GM10847 (cell line): Measurements from ENCODE around the gene MORN2.

Source experiments
- POLR2A ChIP-seq: IDR thresholded peaks from 2 replicates; pipeline ENCODE4 v1.6.1; 2011; ENCODE audit not compliant: insufficient read length; ENCODE audit errors: extremely low read depth

The MORN2 gene

DNA sequence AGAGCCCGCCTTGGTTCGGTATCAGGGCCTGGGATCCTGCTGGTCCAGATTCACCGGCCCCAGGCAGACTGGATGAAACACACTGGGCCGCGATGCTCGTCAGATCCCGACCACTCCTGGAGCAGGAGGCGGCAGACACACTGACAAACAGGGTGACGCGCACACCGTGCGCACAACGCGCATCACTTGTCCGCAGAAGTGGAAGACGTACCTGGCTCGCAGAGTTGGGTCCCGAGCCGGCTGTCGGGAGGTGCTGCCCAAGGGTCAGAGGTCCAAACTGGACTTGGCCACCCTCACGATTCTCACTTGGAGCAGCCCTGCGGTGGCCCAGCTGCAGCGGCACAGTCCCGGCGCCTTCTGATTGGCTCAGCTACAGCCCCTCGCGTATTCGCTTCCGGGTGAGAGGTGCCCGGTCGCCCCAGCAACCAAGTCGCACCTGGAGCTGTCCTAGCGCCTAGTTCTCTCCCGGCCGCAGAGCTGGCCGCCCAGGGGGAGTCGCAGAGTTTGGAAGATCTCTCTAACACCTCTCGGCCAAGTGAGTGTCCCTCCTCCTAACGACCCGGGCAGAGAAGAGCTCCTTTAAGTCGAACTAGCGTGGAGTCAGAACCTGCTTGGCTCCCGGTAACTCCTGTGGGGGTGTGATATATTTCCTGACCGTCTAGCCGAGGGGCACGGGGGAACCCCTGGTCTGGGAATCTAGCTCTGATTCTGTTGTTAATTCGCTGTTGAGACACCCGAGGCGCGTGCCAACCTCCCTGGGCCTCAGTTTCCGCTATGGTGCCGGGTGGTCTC lies at the start of gene MORN2, which contains the start of gene DHX57:
Gene MORN2, plus strand, starts transcription at position 401 of the 792 bp plus-strand sequence.
Gene DHX57, minus strand, starts transcription at position 359 of the 792 bp plus-strand sequence. CDS start 7,529 bp downstream, outside the sequence.
- TF ChIP-seq POLR2A: peak; percentile 31

DNA sequence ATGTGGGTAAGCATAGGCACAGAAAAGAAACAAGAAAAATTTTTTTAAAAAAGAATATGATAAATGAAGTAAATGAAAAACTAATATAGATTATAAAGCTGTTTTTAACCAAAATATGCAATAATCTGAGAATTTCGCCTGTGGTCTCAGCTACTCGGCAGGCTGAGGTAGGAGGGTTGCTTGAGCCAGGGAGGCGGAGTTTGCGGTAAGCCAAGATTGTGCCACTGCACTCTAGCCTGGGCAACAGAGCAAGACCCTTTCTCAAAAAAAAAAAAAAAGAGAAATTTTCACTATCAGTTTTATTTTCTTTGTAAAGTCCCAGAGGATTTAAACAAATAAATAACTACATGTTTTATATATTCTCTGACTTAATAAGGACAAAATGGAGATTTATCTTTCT lies 47.3 kb upstream of the MORN2 start:
- TF ChIP-seq POLR2A: no peak

DNA sequence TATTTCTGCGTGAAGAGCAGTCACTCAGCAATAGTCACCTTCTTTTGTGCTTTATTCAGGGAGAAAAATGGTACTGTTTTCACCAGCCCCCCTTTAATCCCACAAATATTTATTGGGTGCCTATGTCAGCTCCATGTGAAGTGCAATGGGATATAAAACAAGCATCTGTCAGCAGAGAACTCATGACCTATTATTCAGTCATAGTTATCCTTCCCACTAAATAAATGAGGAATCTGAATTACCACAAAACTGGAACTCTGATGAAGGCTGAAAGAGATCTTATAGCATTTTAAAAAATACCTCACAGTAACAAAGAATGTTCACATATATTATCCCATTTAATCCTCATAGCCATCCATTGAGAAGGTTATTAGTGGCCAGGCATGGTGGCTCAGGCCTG lies 45.8 kb upstream of the MORN2 start:
- no peak for TF ChIP-seq POLR2A

DNA sequence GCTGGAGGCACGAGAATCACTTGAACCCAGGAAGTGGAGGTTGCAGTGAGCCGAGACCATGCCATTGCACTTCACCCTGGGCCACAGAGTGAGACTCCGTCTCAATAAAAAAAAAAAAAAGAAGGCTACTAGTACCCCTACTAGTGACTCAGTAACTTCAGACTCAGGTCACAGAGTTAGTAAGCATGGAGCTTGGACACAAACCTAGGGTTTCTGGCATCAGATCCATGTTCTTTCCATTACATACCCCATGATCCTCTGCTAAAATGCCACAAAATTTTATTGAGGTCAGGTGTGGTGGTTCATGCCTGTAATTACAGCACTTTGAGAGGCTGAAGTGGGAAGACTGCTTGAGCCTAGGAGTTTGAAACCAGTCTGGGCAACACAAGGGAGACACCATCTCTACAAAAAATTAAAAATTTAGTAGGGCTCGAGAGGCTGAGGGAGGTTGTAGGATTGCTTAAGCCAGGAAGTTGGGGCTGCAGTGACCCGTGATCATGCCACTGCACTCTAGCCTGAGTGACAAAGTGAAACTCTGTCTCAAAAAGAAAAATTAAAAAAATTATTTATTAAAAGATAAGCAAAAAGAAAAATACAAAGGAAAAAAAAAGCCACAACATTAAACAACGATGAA lies 45.1 kb upstream of the MORN2 start:
- no peak for TF ChIP-seq POLR2A

DNA sequence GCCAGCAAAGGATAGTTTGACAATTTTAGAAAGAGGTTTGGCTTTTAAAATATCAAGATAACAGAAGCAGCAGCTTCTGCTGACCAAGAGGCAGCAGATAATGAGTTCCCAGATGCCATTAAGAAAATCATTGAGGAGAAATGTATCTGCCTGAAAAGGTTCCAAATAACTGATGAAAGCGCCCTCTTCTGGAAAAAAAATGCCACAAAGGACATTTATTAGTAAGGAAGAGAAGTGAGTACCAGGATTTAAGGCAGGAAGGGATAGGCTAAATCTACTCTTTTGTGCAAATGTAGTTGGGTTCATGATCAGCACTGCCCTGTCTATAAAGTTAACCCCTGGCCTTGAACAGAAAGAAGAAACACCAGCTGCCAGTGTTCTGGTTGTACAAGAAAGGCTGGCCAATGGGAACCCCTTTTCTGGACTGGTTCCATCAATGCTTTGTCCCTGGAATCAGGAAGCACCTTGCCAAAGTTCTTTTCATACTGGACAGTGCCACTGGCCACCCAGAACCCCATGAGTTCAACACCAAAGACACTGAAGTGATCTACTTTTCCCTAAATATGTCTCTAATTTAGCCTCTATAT lies 40.7 kb upstream of the MORN2 start:
- TF ChIP-seq POLR2A: no peak

DNA sequence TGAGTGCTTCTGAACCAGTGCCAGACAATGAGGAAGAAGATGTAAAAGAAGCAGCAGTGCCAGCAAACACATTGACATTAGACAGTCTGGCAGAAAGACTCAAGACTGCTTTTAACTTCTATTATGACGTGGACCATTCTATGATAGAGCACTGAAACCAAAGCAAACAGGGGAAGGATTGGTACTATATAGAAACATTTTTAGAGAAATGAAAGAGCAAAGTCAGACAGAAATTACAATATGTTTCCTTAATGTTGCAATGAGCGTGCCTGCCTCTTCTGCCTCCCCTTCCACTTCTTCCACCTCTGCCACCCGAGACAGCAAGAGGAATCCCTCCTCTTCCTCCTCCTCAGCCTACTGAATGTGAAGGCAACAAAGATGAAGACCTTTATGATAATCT lies 39.8 kb upstream of the MORN2 start:
- no peak for TF ChIP-seq POLR2A

DNA sequence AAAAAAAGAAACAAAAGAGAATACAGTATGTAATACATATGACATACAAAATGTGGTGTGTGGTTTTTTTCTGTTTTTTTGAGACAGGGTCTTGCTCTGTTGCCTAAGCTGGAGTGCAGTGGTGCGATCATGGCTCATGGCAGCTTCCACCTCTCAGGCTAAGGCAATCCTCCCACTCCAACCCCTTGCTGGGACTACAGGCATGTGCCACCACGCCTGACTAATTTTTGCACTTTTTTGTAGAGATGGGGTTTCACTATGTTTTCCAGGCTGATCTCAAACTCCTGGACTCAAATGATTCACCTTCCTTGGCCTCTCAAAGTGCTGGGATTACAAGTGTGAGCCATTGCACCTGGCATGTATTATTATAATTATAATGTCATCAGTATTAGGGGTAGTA lies 39.0 kb upstream of the MORN2 start:
- TF ChIP-seq POLR2A: no peak

DNA sequence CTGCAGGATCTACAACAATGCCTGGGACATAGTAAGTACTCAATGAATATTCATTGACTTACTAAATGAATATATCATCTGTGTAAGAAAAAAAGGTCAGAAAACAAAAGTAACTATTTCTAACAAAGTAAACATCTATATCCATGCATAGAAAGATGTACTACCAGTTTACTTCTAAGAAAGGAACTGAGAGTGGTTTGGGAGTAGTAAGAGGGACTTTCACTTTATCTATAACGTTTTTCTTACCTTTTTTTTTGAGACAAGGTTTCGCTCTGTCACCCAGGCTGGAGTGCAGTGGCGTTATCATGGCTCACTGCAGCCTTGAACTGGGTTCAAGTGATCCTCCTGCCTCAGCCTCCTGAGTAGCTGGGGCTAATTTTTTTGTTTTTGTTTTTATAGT lies 25.7 kb upstream of the MORN2 start:
- TF ChIP-seq POLR2A: no peak

DNA sequence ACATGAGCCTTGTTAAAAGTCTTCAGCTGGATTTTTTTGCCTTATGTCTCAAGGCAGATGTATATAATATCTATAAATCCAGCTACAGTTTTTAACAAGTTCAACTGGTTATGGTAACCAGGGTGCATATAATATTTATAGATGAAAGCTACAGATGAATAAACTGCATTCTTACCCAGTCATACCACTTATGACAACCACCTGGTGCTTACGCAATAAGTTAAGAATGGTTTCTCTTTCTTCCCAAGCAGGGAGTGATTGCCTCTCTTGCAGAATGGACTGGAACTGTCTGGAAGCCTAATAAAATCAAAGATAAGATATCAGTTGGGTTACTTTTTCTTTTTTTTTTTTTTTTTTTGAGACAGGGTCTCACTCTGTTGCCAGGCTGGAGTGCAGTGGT lies 19.6 kb upstream of the MORN2 start:
- TF ChIP-seq POLR2A: no peak

DNA sequence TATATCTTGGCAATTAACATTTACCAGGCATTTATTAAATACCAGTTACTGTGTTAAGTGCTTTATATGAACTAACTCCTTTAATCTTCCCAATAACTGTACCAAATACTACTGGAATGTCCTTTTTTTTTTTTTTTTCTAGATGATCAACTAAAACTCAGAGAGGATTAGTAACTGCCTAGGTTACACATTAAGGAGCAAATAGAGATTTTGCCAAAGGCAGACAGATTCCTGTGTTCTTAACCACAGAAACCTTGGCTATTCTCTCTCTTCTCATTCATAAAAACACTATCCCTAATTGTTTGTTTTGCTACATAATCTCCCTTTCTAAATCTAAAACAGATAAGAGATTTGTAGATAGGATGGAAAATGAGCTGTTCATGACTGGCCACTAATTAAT lies 13.3 kb upstream of the MORN2 start:
- no peak for TF ChIP-seq POLR2A

DNA sequence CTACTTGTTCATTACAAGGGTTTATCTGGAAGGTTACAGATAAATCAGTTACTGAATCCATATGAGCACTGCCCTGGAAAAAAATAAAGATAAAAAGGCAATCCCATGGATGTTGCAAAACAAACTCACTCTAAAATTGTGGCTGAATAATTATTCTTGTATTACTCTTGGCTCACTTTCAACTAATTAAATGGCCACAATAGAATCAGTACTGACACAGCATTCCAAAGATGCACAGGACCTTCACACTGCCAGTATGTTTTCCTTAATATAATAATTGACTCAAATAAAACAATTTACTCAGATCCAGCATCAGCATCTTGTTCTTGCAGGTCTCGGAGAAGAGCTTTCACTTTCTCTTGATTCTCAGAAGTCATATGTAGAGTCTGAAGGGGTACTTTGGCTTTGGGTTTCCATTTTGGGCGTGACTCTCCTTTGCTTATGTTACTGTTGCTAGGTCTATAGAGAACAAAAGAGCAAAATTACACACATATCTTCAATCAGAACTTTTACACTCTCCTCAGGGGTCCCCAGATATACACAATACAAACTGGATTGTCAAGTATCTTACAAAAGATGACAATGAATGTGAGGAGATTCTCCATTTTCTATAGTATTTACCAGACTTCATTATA lies 12.6 kb upstream of the MORN2 start:
- no peak for TF ChIP-seq POLR2A

DNA sequence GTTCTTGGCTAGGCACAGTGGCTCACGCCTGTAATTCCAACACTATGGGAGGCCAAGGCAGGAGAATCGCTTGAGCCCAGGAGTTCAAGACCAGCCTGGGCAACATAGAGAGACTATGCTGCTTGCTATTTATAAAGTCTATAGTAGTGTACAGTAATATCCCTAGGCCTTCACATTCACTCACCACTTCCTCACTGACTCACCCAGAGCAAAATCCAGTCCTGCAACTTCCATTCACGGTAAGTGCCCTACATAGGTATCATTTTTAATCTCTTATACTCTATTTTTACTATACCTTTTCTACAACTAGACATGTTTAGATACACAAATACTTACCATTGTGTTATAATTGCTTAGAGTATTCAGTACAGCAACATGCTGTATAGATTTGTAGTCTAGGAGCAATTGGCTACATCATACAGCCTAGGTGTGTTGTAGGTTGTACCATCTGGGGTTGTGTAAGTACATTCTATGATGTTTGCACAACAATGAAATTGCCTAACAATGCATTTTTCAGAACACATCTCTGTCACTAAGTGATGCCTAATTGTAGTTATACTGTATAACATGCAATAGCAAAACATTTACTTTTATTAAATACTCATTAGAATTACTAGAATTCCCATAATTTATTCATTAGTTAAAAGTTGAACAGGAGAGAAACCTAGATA lies 8.9 kb upstream of the MORN2 start:
- TF ChIP-seq POLR2A: no peak

DNA sequence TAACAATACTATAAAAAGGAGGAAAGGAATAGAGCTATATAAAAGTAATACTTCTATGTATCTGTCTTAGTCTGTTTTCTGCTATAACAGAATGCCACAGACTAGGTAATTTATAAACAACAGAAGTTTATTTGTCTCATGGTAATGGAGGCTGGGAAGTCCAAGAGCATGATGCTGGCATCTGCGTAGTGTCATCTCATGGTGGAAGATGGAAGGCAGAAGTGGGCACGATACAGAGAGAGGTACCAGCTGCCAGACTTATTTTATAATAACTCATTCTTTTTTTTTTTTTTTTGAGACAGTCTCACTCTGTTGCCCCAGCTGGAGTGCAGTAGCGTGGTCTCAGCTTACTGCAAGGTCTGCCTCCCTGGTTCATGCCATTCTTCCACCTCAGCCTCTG lies 4.3 kb upstream of the MORN2 start:
- TF ChIP-seq POLR2A: no peak

DNA sequence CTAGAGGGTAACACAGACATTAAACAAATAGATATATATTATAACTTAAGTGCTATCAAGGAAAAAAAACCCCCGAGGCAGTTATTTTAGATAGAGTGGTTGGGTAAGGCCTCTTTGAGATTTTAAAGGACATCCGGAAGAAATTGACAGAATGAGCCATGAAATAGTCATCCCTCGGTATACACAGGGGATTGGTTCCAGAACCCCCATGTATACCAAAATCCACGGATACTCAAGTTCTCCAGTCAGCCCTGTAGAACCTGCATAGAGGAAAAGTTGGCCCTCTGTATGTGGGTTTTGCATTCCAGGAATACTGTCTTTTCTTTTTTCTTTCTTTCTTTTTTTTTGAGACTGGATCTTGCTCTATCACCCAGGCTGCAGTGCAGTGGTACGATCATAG lies 2.0 kb upstream of the MORN2 start:
- TF ChIP-seq POLR2A: no peak

DNA sequence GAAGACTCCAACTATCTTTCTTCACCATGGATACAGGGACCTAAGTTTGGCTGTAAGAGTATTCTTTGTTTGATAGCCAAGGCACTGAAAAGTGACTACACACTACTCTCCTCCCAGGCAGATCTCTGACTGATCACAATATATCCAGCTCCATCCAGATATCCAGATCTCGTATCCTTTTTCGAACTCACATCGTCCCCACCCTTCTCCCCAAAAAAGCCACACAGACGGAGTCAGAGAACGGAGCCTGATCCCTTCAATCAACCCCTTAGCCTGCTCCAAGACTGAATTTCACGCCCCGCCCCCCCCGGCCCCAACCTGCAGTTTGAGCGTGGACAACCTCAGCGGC lies 575 bp upstream of the MORN2 start:
- TF ChIP-seq POLR2A: no peak
